NCI-H1694 (cell line): ENCODE measurements around the gene TBL1Y.
"Not testable (repeated sequence)": the region's sequence is repeated elsewhere in the genome, so short reads cannot be mapped to it uniquely, and the experiment has no call there.

Experiments
- DNase-seq: peaks from one replicate; lab custom pipeline; 2025; lab: John Stamatoyannopoulos, UW

Gene TBL1Y

GRCh38 chrY:6974971-6975370 is 64.5 kb downstream of the TBL1Y start:
- no peak for DNase-seq

- no peak for DNase-seq
These were observed 67.3 kb downstream of the TBL1Y start for GRCh38 chrY:6977783-6978182.

GRCh38 chrY:6983221-6983620 is 72.7 kb downstream of the TBL1Y start:
- DNase-seq: no peak

GRCh38 chrY:6987811-6988210 is 77.3 kb downstream of the TBL1Y start:
- no peak for DNase-seq

GRCh38 chrY:6989886-6990620 is 79.6 kb downstream of the TBL1Y start:
- DNase-seq: no peak

- DNase-seq: no peak
These were observed 81.5 kb downstream of the TBL1Y start for GRCh38 chrY:6992041-6992440.

GRCh38 chrY:6995987-6996386 is 85.5 kb downstream of the TBL1Y start:
- no peak for DNase-seq

- no peak for DNase-seq
These were observed 87.1 kb downstream of the TBL1Y start for GRCh38 chrY:6997503-6998066.

- no peak for DNase-seq
These were observed 89.4 kb downstream of the TBL1Y start for GRCh38 chrY:6999905-7000304.

GRCh38 chrY:7002581-7002980 is 92.1 kb downstream of the TBL1Y start:
- no peak for DNase-seq

- DNase-seq: no peak
These were observed 97.4 kb downstream of the TBL1Y start for GRCh38 chrY:7007911-7008310.

- DNase-seq: no peak
These were observed 98.3 kb downstream of the TBL1Y start for GRCh38 chrY:7008578-7009355.

- no peak for DNase-seq
These were observed 102.6 kb downstream of the TBL1Y start for GRCh38 chrY:7013051-7013450.

- no peak for DNase-seq
These were observed 106.0 kb downstream of the TBL1Y start for GRCh38 chrY:7016521-7016920.

GRCh38 chrY:7017244-7018080 is 107.0 kb downstream of the TBL1Y start:
- DNase-seq: no peak

GRCh38 chrY:7039037-7039436 is 128.5 kb downstream of the TBL1Y start:
- DNase-seq: no peak

GRCh38 chrY:7040662-7041061 is 130.2 kb downstream of the TBL1Y start:
- DNase-seq: no peak

- no peak for DNase-seq
These were observed 131.5 kb downstream of the TBL1Y start for GRCh38 chrY:7041983-7042382.

GRCh38 chrY:7052461-7052860 is 142.0 kb downstream of the TBL1Y start:
- not testable (repeated sequence) for DNase-seq

- no peak for DNase-seq
These were observed 146.4 kb downstream of the TBL1Y start for GRCh38 chrY:7056886-7057285.

GRCh38 chrY:7078725-7079124 is 168.2 kb downstream of the TBL1Y start:
- no peak for DNase-seq

- DNase-seq: not testable (repeated sequence)
These were observed 170.1 kb downstream of the TBL1Y start for GRCh38 chrY:7080548-7080947.
